H7 (cell line): ENCODE data around the gene DMRT2. TPM values are rescaled to one million over a fixed set of nuclear protein-coding genes. Genes with fewer than 3 reads are reported as not detected.

Source experiments
- DNase-seq: peaks from one replicate; pipeline ENCODE4 v3.0.0; 2012
- H3K27me3 ChIP-seq: 2 replicates; pipeline ENCODE4 v1.6.0; 2011; ENCODE audit warnings: mild to moderate bottlenecking, low read length; ENCODE audit not compliant: control insufficient read depth, insufficient read depth
- H3K36me3 ChIP-seq: replicated peaks from 2 replicates; pipeline ENCODE4 v1.5.1; 2011; ENCODE audit warnings: low read length; ENCODE audit not compliant: control insufficient read depth, insufficient read depth
- H3K4me3 ChIP-seq: 2 replicates; pipeline ENCODE4 v1.5.1; 2011; ENCODE audit warnings: low read depth, mild to moderate bottlenecking, control low read depth, low read length, moderate library complexity; ENCODE audit not compliant: insufficient read depth
- total RNA-seq: library from RNA; depleted of rRNA; stranded (reverse); fragments of >200 nt; shearing (Covaris generic); gene quantifications from 2 replicates; pipeline ENCODE4 v1.2.3, GENCODE V29; 2014; rRNA removed

Gene DMRT2
- total RNA-seq, 1 experiment from 2014 or later = not detected

DNA sequence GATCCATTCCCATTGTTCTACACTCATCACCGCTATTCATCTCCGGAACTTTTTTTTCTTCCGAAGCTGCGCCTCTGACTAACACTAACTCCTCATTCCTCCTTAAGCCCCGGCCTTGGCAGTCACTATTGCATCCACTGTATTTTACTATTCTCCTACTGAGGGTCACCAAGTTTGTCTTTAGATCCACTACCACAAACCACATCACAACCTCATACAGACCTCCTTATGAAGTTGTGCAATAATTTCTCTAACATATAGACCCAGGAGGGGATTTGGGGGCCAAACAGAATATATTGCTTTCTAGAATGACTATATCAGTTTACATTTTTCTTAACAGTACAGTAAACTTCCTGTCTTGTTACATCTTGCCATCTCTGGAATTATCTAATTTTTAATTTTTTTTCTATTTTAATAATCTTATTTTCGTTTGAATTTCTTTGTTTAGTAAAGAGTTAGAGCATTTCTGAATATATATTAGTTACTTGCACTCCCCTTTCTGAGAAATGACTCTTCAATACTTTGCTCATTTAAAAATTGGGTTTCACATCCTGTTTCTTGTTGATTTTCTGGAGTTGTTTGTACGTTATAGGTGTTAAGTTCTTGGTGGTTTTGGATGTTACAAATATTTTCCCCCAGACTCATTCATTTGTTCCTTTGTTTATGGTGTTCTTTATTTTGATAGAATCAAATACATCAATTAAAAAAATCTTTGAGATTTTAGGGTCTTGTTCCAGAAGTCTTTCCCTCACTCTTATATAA, 37.1 kb downstream of the DMRT2 start:
- peaks cover 2% of the 10 kb centered on the region; the same call in 1 of the 2 replicates for H3K27me3 ChIP-seq
- no peak overlapping the region for H3K4me3 ChIP-seq
- no peaks in the 10 kb centered on the region for H3K36me3 ChIP-seq
- DNase-seq = no peak

DNA sequence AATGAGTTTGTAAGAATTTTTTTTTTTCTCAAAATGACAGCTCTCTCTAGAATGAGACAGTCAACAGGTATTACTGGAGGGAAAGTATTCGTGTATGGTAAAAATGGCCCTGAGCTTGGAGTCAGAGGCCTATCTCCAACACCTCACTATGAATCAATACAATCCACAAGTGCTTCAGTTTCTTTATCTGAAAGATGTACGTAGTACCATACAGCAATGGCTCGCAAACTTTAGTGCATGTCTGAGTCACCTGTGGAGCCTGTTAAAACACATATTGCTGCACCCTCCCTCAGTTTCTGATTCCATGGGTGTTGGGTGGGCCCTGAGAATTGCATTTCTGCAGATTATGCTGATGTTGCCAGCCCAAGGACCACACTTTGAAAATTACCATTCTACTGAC, 44.6 kb downstream of the DMRT2 start:
- no peaks in the 10 kb centered on the region for H3K36me3 ChIP-seq
- no peaks in the 10 kb centered on the region for H3K27me3 ChIP-seq
- H3K4me3 ChIP-seq = no peak overlapping the region
- no peak for DNase-seq

DNA sequence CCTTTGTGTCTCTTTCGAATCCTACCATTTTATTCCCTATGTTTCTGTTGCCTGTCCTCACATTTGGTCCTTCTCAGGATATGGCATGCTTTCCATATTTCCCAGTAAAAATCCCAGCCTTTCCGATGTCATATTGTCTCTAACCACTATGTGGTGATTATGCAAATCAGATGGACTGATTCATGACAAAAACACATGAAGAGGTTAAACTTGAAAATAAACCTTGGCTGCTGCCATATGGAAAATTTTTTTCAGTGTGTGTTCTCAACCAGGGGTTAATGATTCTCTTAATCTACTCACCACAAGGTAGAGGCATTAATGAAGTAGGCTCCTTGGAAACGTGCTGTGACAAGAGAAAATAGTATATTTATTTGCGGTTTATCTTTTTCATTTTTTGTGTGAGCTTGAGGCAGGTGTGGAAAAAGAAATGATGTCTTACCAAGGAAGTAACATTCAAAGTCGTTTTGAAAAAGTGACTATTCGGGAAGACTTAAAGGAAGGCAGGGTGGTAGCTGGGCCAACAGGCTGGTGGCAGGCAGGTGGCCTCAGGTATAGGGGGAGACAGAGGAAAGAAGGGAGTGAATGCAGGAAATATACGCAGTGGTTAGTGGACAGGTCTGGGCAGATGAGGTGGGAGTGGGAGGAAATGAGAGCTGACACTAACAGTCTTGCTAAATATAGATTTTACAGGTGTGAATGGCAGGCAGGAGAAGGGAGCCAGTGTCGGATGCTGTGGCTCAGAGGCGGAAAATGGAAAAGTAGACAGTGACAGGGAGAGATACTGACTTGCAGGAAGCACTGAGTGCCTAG, 46.2 kb downstream of the DMRT2 start:
- Histone ChIP-seq H3K4me3 (no peak overlapping the region), H3K27me3 (no peaks in the 10 kb centered on the region), H3K36me3 (no peaks in the 10 kb centered on the region)
- DNase-seq = no peak

DNA sequence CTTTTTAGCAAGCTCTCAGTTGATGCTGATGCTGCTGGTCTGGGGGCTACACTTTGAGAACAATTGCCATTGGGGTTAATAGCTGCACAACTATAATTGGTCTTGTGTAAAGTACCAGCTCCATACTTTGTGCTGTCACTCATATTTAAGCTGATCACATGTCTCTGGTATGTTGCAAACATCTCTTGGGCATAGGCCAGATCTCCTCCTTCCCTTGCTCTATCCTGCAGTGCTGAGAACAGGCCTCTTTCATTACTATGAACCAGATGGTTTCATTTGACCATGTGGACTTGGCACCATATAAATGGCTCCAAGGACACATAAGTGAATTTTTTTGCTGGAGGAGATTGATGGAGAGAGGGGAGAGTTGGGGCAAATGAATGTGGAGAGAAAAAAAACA, 48.4 kb downstream of the DMRT2 start:
- no peaks in the 10 kb centered on the region for H3K27me3 ChIP-seq
- no peak overlapping the region for H3K4me3 ChIP-seq
- DNase-seq = no peak
- no peaks in the 10 kb centered on the region for H3K36me3 ChIP-seq

DNA sequence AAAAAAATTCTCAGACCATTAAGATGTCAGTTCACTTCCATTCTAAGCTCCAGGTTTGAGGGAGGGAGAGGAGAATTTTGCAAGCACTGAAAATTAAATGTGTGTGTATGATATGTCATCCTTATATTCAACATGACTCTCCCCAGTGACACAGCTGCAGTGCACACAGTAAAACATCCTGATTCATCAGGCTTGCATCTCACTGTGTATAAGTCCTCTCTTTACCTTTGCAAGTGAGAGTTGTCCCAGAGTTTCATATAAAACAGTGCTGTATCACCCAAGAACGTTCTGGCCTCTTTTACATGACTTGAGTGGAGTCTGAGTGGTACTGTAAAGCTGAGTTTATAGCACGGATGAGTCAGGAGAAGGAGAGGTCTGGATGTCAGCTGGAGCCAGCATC, 50.0 kb downstream of the DMRT2 start:
- no peak for DNase-seq
- Histone ChIP-seq H3K36me3 (no peaks in the 10 kb centered on the region), H3K27me3 (no peaks in the 10 kb centered on the region), H3K4me3 (no peak overlapping the region)

DNA sequence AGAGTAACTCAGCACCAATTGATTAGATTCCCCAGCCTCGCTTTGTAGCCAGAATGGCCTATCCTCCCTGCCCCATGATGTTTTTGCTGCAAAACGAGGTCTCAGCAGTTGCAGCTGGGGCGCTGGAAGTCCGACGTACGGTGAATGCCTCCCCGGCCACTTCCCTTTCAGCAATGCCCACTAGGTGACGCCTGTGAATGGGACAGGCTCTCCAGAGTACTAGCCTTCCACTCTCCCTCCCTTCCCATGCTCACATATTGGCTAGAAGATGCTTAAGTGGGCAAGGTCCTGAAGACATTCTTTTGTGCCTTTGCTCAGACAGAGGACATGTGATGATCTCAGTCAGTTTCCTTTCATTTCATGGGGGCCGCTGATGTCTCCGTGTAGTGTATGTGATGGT, 50.8 kb downstream of the DMRT2 start:
- peak; percentile 58 for DNase-seq
- H3K36me3 ChIP-seq = no peaks in the 10 kb centered on the region
- H3K4me3 ChIP-seq = no peak overlapping the region
- H3K27me3 ChIP-seq = no peaks in the 10 kb centered on the region

DNA sequence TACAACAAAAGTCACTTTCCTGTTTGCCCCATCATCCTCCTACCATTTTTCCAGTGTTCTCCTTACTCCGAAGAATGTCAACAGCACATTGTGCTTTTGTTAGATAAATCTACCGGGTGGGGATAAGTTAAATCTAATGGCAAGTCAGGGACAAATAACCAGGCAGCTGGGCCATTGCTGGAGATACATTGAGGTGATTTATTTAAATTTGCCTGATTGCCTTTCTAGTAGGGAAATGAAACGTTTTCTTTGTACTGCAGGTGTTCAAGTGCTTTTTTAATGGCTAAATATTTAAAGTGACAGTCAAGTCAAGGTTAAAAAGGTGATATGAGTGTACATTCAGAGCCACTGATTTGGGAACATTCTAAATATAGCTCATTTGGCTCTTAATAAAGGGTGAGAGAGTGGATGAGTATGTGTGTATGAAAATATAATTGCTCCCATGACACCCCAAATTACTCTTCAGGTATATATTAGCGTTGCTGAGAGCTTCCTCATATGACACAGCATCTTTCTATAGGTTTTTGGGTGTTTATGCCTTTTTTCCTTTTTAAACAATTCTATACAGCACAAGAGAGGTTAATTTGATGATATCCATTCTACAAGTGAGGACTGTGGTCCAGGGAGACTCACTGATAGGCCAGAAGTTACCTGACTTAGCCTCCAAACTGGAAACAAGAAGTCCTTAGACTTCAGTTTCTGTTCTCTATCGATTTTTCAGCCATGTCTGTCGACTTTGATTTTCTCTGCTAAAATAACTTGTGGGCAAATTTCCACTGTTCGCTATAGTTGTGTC, 51.9 kb downstream of the DMRT2 start:
- no peaks in the 10 kb centered on the region for H3K36me3 ChIP-seq
- no peaks in the 10 kb centered on the region for H3K27me3 ChIP-seq
- DNase-seq = no peak
- H3K4me3 ChIP-seq = no peak overlapping the region

DNA sequence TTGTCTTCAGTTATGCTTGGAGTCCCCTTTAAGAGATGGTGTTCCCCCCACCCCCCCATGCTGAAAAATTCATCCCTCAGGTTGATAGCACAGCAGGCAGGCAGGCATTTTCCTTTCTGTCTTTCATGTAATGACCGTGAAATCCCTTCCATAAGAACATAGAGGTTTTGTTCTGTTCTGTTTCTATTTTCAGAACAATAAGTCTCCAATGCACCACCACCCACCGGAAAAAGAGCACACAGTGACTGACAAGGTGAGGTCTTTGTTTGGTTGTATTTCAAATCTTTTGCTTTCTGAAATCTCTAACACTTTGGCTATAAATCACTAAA, 52.4 kb downstream of the DMRT2 start:
- Histone ChIP-seq H3K4me3 (no peak overlapping the region), H3K36me3 (no peaks in the 10 kb centered on the region), H3K27me3 (no peaks in the 10 kb centered on the region)
- DNase-seq = no peak

Other genes starting within 250 kb of the DMRT2 start
- gene DMRT1, start 208.7 kb upstream of the DMRT2 start, total RNA-seq = 0.21 TPM in 1 of 2 replicates, not detected in the other
- gene DMRT3, start 73.7 kb upstream of the DMRT2 start, total RNA-seq = not detected in 2 replicates